Endodermal cell (in vitro differentiated cells): ENCODE results near the gene CD300LG. TPM values are rescaled to one million over a fixed set of nuclear protein-coding genes. Genes with fewer than 3 reads are reported as not detected.

ENCODE experiments used
- DNase-seq: peaks from one replicate; pipeline ENCODE4 v3.0.0-alpha.2; 2017
- H3K27ac ChIP-seq: 2 replicates; pipeline ENCODE4 v1.5.1; 2013; ENCODE audit warnings: mild to moderate bottlenecking, low read depth, low read length, moderate library complexity
- H3K27me3 ChIP-seq: 2 replicates; pipeline ENCODE4 v1.6.1; 2013; ENCODE audit warnings: mild to moderate bottlenecking, low read length, moderate library complexity; ENCODE audit not compliant: insufficient read depth, control insufficient read depth, poor library complexity, severe bottlenecking
- H3K36me3 ChIP-seq: 2 replicates; pipeline ENCODE4 v1.7.0; 2013; ENCODE audit warnings: mild to moderate bottlenecking, low read length, moderate library complexity; ENCODE audit not compliant: control insufficient read depth, insufficient read depth
- H3K4me1 ChIP-seq: one replicate; pipeline ENCODE4 v1.7.0; 2013; ENCODE audit warnings: low read length; ENCODE audit not compliant: control insufficient read depth, insufficient read depth
- H3K4me3 ChIP-seq: 2 replicates; pipeline ENCODE4 v1.5.1; 2013; ENCODE audit warnings: mild to moderate bottlenecking, low read length, moderate library complexity
- H3K9ac ChIP-seq: 2 replicates; pipeline ENCODE4 v1.6.1; 2013; ENCODE audit warnings: mild to moderate bottlenecking, low read length, moderate library complexity; ENCODE audit not compliant: poor library complexity, severe bottlenecking; ENCODE audit errors: extremely low read depth
- H3K9me3 ChIP-seq: 2 replicates; pipeline ENCODE4 v1.6.1; 2013; ENCODE audit warnings: mild to moderate bottlenecking, low read length, moderate library complexity; ENCODE audit not compliant: control insufficient read depth
- H3K27ac Mint-ChIP-seq: 2 replicates; pipeline ENCODE4 v1.8.0; 2020; ENCODE audit warnings: mixed read lengths
- H3K27me3 Mint-ChIP-seq: 2 replicates; pipeline ENCODE4 v1.8.0; 2021; ENCODE audit warnings: mild to moderate bottlenecking, mixed read lengths; ENCODE audit not compliant: insufficient read depth
- H3K36me3 Mint-ChIP-seq: 2 replicates; pipeline ENCODE4 v1.8.0; 2020; ENCODE audit warnings: low read depth, mixed read lengths
- H3K4me1 Mint-ChIP-seq: 2 replicates; pipeline ENCODE4 v1.8.0; 2020; ENCODE audit warnings: mixed read lengths
- H3K4me3 Mint-ChIP-seq: 2 replicates; pipeline ENCODE4 v1.8.0; 2020; ENCODE audit warnings: mild to moderate bottlenecking, moderate library complexity, mixed read lengths
- H3K9me3 Mint-ChIP-seq: 2 replicates; pipeline ENCODE4 v1.8.0; 2020; ENCODE audit warnings: mild to moderate bottlenecking, mixed read lengths
- WGBS, 2 experiments: methylation state at CpG; one replicate each; pipeline versions ENCODE4 v1.1.5 to v1.1.7; 2013; ENCODE audit warnings: missing lambda C conversion rate in 2 of 2, mixed read lengths in 1 of 2; ENCODE audit not compliant: insufficient coverage in 1 of 2, insufficient read length in 1 of 2; 5-methylcytosine and 5-hydroxymethylcytosine counted together
- total RNA-seq, 2 donors: library from RNA; stranded (reverse); fragmentation: NEBNext Ultra II Directional in 1 of 2; extraction: Animal tissue kit (Norgen Biotek cat#: 25700) in 1 of 2; gene quantifications; 2 replicates in 1 of 2; 3 replicates in 1 of 2; pipeline ENCODE4 v1.2.1, GENCODE V29; 2021
- TF ChIP-seq, protein P1 (sequence below): fragments of 200-600 bp; sonication (generic); conservative IDR thresholded peaks from 2 replicates; pipeline ENCODE4 v1.5.0; 2021; ENCODE audit warnings: antibody characterized with exemption, mild to moderate bottlenecking

The CD300LG gene
- total RNA-seq, 2 donors from 2014 or later, result not detected

DNA sequence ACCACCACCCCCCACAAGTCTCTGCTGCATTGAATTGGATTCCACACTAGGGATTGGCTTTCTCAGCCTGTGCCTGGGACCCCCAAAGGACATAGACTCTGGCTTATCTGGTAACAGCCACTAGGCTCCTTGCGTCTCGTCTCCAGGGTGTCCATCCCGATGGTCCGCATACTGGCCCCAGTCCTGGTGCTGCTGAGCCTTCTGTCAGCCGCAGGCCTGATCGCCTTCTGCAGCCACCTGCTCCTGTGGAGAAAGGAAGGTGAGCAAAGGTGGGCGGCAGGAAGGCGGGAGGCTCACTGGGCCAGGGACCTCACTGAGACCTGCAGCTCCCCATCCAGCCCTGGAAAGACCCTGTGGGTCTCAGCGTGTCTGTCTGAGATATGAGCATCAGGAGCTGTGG is 8.1 kb downstream of the CD300LG start:
- Histone ChIP-seq H3K9me3 (no peaks in the 10 kb centered on the region), H3K27me3 (no peaks in the 10 kb centered on the region), H3K9ac (no peak overlapping the region), H3K27ac (no peak overlapping the region), H3K4me3 (no peak overlapping the region), H3K36me3 (no peaks in the 10 kb centered on the region), H3K4me1 (no peaks in the 10 kb centered on the region)
- 92 to 100% methylated on average over 3 to 9 of the region's 9 CpGs for WGBS, 2 experiments
- no peak for DNase-seq
- H3K27me3 Mint-ChIP-seq, result peaks cover 7% of the 10 kb centered on the region
- no peak overlapping the region for H3K27ac Mint-ChIP-seq
- H3K4me3 Mint-ChIP-seq, result no peak overlapping the region
- H3K4me1 Mint-ChIP-seq, result peaks cover 4% of the 10 kb centered on the region
- TF ChIP-seq, protein P1, sequence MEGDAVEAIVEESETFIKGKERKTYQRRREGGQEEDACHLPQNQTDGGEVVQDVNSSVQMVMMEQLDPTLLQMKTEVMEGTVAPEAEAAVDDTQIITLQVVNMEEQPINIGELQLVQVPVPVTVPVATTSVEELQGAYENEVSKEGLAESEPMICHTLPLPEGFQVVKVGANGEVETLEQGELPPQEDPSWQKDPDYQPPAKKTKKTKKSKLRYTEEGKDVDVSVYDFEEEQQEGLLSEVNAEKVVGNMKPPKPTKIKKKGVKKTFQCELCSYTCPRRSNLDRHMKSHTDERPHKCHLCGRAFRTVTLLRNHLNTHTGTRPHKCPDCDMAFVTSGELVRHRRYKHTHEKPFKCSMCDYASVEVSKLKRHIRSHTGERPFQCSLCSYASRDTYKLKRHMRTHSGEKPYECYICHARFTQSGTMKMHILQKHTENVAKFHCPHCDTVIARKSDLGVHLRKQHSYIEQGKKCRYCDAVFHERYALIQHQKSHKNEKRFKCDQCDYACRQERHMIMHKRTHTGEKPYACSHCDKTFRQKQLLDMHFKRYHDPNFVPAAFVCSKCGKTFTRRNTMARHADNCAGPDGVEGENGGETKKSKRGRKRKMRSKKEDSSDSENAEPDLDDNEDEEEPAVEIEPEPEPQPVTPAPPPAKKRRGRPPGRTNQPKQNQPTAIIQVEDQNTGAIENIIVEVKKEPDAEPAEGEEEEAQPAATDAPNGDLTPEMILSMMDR, result no peak
- peaks cover 5% of the 10 kb centered on the region for H3K9me3 Mint-ChIP-seq
- H3K36me3 Mint-ChIP-seq, result no peaks in the 10 kb centered on the region

DNA sequence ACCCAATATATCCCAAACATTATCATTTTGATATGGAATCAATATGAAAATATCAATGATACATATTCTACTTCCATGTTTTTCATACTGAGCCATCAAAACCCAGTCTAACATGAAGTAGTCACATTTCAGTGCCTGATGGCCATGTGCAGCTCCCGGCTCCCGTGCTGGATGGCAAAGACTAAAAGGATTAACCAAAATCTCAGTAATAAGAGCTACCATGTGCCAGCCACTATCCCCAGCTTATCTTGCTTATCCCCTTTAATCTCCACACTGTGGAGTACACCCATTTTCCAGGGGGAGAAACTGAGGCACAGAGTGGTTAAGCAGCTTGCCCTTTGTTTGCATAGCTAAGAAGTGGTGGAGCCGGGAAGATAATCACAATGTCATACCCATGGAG is 9.2 kb downstream of the CD300LG start:
- DNase-seq, result no peak
- H3K27me3 ChIP-seq, result no peaks in the 10 kb centered on the region
- Mint-ChIP-seq H3K36me3 (no peaks in the 10 kb centered on the region), H3K4me3 (no peak overlapping the region), H3K4me1 (peaks cover 4% of the 10 kb centered on the region), H3K27me3 (peaks cover 7% of the 10 kb centered on the region), H3K27ac (no peak overlapping the region), H3K9me3 (peaks cover 5% of the 10 kb centered on the region)
- H3K27ac ChIP-seq, result no peak overlapping the region
- H3K9me3 ChIP-seq, result no peaks in the 10 kb centered on the region
- TF ChIP-seq, protein P1, result no peak
- WGBS, 2 experiments, result 93 to 94% methylated on average over 3 of the region's 3 CpGs
- no peaks in the 10 kb centered on the region for H3K36me3 ChIP-seq
- no peak overlapping the region for H3K4me3 ChIP-seq
- H3K4me1 ChIP-seq, result no peaks in the 10 kb centered on the region
- no peak overlapping the region for H3K9ac ChIP-seq

DNA sequence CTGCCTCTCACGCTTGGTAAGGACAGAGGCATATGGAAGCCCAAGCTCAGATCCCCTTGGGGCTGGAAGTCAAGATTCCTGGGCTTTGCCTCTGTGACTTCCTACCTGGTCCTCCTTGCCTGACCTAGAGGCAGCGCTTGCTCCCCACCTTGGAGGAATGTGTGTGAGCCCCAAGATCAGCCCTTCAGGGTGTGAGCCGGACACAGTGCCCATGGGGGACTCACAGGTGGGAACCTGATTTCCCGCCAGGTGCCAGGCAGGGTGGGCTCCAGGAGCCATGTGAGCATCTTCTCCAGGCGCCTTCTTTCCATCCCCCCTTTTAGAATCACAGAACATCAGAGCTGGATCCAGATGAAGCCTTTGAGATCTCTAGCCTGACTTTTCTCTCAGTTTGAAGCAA is 10.2 kb downstream of the CD300LG start:
- Mint-ChIP-seq H3K36me3 (no peaks in the 10 kb centered on the region), H3K4me1 (peaks cover 4% of the 10 kb centered on the region), H3K4me3 (no peak overlapping the region), H3K9me3 (peaks cover 5% of the 10 kb centered on the region), H3K27me3 (peaks cover 4% of the 10 kb centered on the region), H3K27ac (no peak overlapping the region)
- TF ChIP-seq, protein P1, result no peak
- no peaks in the 10 kb centered on the region for H3K36me3 ChIP-seq
- H3K27me3 ChIP-seq, result no peaks in the 10 kb centered on the region
- H3K9ac ChIP-seq, result no peak overlapping the region
- H3K27ac ChIP-seq, result no peak overlapping the region
- H3K4me1 ChIP-seq, result no peaks in the 10 kb centered on the region
- H3K4me3 ChIP-seq, result no peak overlapping the region
- DNase-seq, result no peak
- WGBS, 2 experiments, result 95 to 100% methylated on average over 4 to 5 of the region's 5 CpGs
- no peaks in the 10 kb centered on the region for H3K9me3 ChIP-seq
